ENCODE results near the gene ADAMTS14. TPM values are rescaled to one million over a fixed set of nuclear protein-coding genes. Genes with fewer than 3 reads are reported as not detected.

The ADAMTS14 gene
- total RNA-seq, 1 donor from 2014 or later: 0.15 TPM

GRCh38 chr10:70674560-70675495 is 2.5 kb downstream of the ADAMTS14 start:
- ATAC-seq (no peak), DNase-seq (ENCODE audit: low spot score) (no peak)

GRCh38 chr10:70675496-70676161 is 3.3 kb downstream of the ADAMTS14 start:
- no peak for DNase-seq (ENCODE audit: low spot score)
- no peak for ATAC-seq

- DNase-seq (ENCODE audit: low spot score) (no peak), ATAC-seq (no peak)
These were observed 4.2 kb downstream of the ADAMTS14 start for GRCh38 chr10:70676511-70676910.

GRCh38 chr10:70677016-70677415 is 4.7 kb downstream of the ADAMTS14 start:
- ATAC-seq (no peak), DNase-seq (ENCODE audit: low spot score) (no peak)

GRCh38 chr10:70677620-70678249 is 5.4 kb downstream of the ADAMTS14 start:
- peak; percentile 61 for ATAC-seq
- DNase-seq (ENCODE audit: low spot score): no peak

- DNase-seq (ENCODE audit: low spot score) (no peak), ATAC-seq (no peak)
These were observed 5.9 kb downstream of the ADAMTS14 start for GRCh38 chr10:70678250-70678635.

GRCh38 chr10:70678757-70679489 is 6.6 kb downstream of the ADAMTS14 start:
- DNase-seq (ENCODE audit: low spot score): no peak

GRCh38 chr10:70679498-70679897 is 7.2 kb downstream of the ADAMTS14 start:
- no peak for ATAC-seq
- DNase-seq (ENCODE audit: low spot score): no peak

More at GRCh38 chr10:70678757-70679489, 6.6 kb downstream of the ADAMTS14 start:
- ATAC-seq: no peak

- ATAC-seq (no peak), DNase-seq (ENCODE audit: low spot score) (no peak)
These were observed 8.8 kb downstream of the ADAMTS14 start for GRCh38 chr10:70680899-70681730.

- ATAC-seq (no peak), DNase-seq (ENCODE audit: low spot score) (no peak)
These were observed 9.4 kb downstream of the ADAMTS14 start for GRCh38 chr10:70681731-70682005.

GRCh38 chr10:70682920-70683600 is 10.8 kb downstream of the ADAMTS14 start:
- ATAC-seq (no peak), DNase-seq (ENCODE audit: low spot score) (no peak)

- DNase-seq (ENCODE audit: low spot score) (no peak), ATAC-seq (no peak)
These were observed 11.3 kb downstream of the ADAMTS14 start for GRCh38 chr10:70683601-70683934.

- DNase-seq (ENCODE audit: low spot score): no peak
- no peak for ATAC-seq
These were observed 11.6 kb downstream of the ADAMTS14 start for GRCh38 chr10:70683940-70684339.

GRCh38 chr10:70684374-70684773 is 12.1 kb downstream of the ADAMTS14 start:
- ATAC-seq (no peak), DNase-seq (ENCODE audit: low spot score) (no peak)

GRCh38 chr10:70684839-70685454 is 12.6 kb downstream of the ADAMTS14 start:
- DNase-seq (ENCODE audit: low spot score): no peak
- no peak for ATAC-seq

GRCh38 chr10:70685455-70685911 is 13.2 kb downstream of the ADAMTS14 start:
- DNase-seq (ENCODE audit: low spot score) (no peak), ATAC-seq (no peak)

GRCh38 chr10:70688828-70689227 is 16.5 kb downstream of the ADAMTS14 start:
- DNase-seq (ENCODE audit: low spot score): no peak
- ATAC-seq: no peak

- ATAC-seq (no peak), DNase-seq (ENCODE audit: low spot score) (no peak)
These were observed 17.4 kb downstream of the ADAMTS14 start for GRCh38 chr10:70689661-70690060.

- ATAC-seq (no peak), DNase-seq (ENCODE audit: low spot score) (no peak)
These were observed 18.3 kb downstream of the ADAMTS14 start for GRCh38 chr10:70690589-70690988.
